ENCODE results near the gene GAK. TPM values are rescaled to one million over a fixed set of nuclear protein-coding genes. Genes with fewer than 3 reads are reported as not detected.

Gene GAK
- total and polyA plus RNA-seq, 2 of the 4 experiments (the other 2 are of a cell fraction) = 45.1 to 133 TPM

DNA sequence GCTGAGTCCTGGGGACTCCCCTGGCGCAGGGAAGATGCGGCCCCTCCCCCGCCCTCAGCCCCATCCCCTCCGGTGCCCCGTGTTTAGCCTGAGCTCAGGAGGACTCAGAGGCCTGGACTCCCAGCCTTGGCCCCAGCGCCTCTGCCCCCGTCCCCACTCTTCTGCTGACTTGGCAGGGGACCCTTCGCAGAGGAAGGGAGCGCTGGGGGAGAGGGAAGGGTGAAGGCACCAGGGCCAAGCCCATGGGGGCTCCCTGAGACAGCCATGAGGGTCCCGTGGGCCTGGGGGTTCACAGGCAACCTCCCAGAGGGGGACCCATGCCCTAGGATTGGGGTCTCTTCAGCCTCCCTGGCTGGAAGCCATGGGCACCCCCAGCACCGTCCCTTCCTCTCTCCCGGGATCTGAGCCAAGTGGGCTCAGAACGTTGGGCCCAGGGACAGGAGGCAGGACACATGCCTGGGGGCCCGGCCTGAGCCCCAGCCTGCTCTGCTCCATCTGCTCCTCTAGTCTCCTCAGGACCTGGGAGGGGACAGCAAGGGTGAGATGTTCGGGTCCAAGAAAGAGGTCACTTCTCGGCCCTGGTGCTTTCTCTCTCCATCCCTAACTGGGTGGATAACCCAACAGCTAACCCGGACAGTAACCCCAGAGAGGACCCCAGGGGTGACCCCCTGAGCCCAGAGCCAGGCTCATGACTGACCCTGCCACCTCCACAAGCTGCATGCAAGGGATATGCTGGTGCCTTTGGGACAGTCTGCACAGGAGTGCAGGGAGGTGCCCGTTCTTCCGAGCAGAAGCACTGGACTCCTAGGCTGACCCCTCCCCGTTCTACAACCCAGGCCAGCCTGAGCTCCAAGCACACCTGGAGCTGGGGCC is 104.7 kb downstream of the GAK start:
- peaks cover 68% of the 10 kb centered on the region for H3K27me3 ChIP-seq (ENCODE audit: control insufficient read depth, insufficient read depth, low read length)
- ChIA-PET POLR2A (ENCODE audit: unreplicated experiment) (no interaction called here), CTCF (no interaction called here)
- H3K4me3 ChIP-seq (ENCODE audit: insufficient read depth, low read depth, low read length) = no peak overlapping the region
- H4K8ac ChIP-seq (ENCODE audit: low read depth in 2 of 2, low read length in 2 of 2) = no peak overlapping the region
- no peak overlapping the region for H3K14ac ChIP-seq (replicated peaks; ENCODE audit: low read depth, low read length)
- no peak overlapping the region for H3K27ac ChIP-seq (ENCODE audit: insufficient read depth, low read length)
- no peaks in the 10 kb centered on the region; the same call in 1 of the 2 replicates for H3K4me1 ChIP-seq (ENCODE audit: control insufficient read depth, insufficient read depth, low read length)
- intact Hi-C loops (cut with micrococcal nuclease) (no loop called here), in situ Hi-C loops (cut with MboI; ENCODE audit: low sequenced_read_pairs) (no loop called here), dilution Hi-C loops (cut with HindIII; ENCODE audit: low sequenced_read_pairs, unreplicated experiment) (no loop called here)
- no peak overlapping the region for H2BK15ac ChIP-seq (ENCODE audit: low read depth, low read length)
- no peak overlapping the region for H2AFZ ChIP-seq (replicated peaks; ENCODE audit: low read length, poor library complexity)
- no peak for DNase-seq
- H4K5ac ChIP-seq (ENCODE audit: low read depth, low read length) = no peak overlapping the region
- no peak overlapping the region for H3K9ac ChIP-seq (ENCODE audit: low read depth, low read length)
- no peak overlapping the region for H4K91ac ChIP-seq (ENCODE audit: insufficient read depth, low read depth, low read length)
- H3K18ac ChIP-seq (ENCODE audit: low read depth, low read length) = no peak overlapping the region
- H3K4ac ChIP-seq (ENCODE audit: low read depth, low read length) = no peak overlapping the region
- no peak overlapping the region for H2BK5ac ChIP-seq (ENCODE audit: low read depth, low read length, poor library complexity, severe bottlenecking)
- ATAC-seq (ENCODE audit: low read depth) = no peak
- H2BK120ac ChIP-seq (ENCODE audit: low read depth, low read length) = no peak overlapping the region
- no peaks in the 10 kb centered on the region for H3K36me3 ChIP-seq (ENCODE audit: control insufficient read depth, insufficient read depth, low read length)
- no peak overlapping the region for H2BK20ac ChIP-seq (ENCODE audit: low read depth, low read length)
- H4K20me1 ChIP-seq (ENCODE audit: insufficient read depth, low read length) = peaks cover 3% of the 10 kb centered on the region; the same call in 1 of the 2 replicates
- no peak overlapping the region for H3K4me2 ChIP-seq (ENCODE audit: low read depth, low read length)
- H3K9me1 ChIP-seq (ENCODE audit: insufficient read depth, low read length) = no peaks in the 10 kb centered on the region
- no TSS peak for BruUV-seq (replicated peaks)
- 0% methylated on average over 2 of the region's 20 CpGs; no CpG with 5 or more reads in 1 of the 2 experiments for WGBS, 2 experiments (ENCODE audit: extremely low coverage in 2 of 2, insufficient read length in 1 of 2)
- H3K9me3 ChIP-seq (ENCODE audit: control insufficient read depth, insufficient read depth, low read length) = peaks cover 5% of the 10 kb centered on the region; the same call in 1 of the 2 replicates
- no peak overlapping the region for H3K56ac ChIP-seq (ENCODE audit: extremely low read depth, insufficient read depth, low read length)
- no peak for TF ChIP-seq BHLHE40 (IDR thresholded peaks at IDR 0.05; ENCODE audit: low read depth, low read length)
- TF ChIP-seq MAZ (IDR thresholded peaks at IDR 0.05; ENCODE audit: borderline replicate concordance, low read depth, low read length) = no peak
- TF ChIP-seq, protein P1, sequence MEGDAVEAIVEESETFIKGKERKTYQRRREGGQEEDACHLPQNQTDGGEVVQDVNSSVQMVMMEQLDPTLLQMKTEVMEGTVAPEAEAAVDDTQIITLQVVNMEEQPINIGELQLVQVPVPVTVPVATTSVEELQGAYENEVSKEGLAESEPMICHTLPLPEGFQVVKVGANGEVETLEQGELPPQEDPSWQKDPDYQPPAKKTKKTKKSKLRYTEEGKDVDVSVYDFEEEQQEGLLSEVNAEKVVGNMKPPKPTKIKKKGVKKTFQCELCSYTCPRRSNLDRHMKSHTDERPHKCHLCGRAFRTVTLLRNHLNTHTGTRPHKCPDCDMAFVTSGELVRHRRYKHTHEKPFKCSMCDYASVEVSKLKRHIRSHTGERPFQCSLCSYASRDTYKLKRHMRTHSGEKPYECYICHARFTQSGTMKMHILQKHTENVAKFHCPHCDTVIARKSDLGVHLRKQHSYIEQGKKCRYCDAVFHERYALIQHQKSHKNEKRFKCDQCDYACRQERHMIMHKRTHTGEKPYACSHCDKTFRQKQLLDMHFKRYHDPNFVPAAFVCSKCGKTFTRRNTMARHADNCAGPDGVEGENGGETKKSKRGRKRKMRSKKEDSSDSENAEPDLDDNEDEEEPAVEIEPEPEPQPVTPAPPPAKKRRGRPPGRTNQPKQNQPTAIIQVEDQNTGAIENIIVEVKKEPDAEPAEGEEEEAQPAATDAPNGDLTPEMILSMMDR (conservative IDR thresholded peaks at IDR 0.05; ENCODE audit: low read depth, low read length) = no peak
- TF ChIP-seq CEBPB (IDR thresholded peaks at IDR 0.05; ENCODE audit: low read depth, low read length) = no peak
- no peak for TF ChIP-seq NFE2L2 (IDR thresholded peaks at IDR 0.05; ENCODE audit: low read depth, low read length)
- no peak for TF ChIP-seq RCOR1 (IDR thresholded peaks at IDR 0.05; ENCODE audit: insufficient replicate concordance, low read length)
- no peak overlapping the region for H3K23ac ChIP-seq (ENCODE audit: low read depth, low read length)
- H3K79me1 ChIP-seq (ENCODE audit: low read depth in 1 of 2, low read length in 2 of 2) = no peaks in the 10 kb centered on the region
- no peak overlapping the region for H2AK5ac ChIP-seq (ENCODE audit: low read depth, low read length)
- H2AK9ac ChIP-seq (replicated peaks; ENCODE audit: low read depth, low read length, poor library complexity) = no peak overlapping the region

Measured in IMR-90 (cell line).